HCT116 (cell line): ENCODE measurements around the gene CREBZF. TPM values are rescaled to one million over a fixed set of nuclear protein-coding genes. Genes with fewer than 3 reads are reported as not detected.
"Not testable (repeated sequence)": the region's sequence is repeated elsewhere in the genome, so short reads cannot be mapped to it uniquely, and the experiment has no call there.

ENCODE experiments used
- ATAC-seq: fragments of 200-7000 bp; cut with Tn5 transposase; 2 replicates; pipeline ENCODE4 v1.9.1; 2020; ENCODE audit warnings: mild to moderate bottlenecking, moderate library complexity
- BruUV-seq: library from RNA; stranded (reverse); fragments of 400-500 nt; replicated peaks from 2 replicates; lab custom pipeline; 2021; lab: Mats Ljungman, UMichigan
- CTCF ChIA-PET: fragments of 300-600 bp; sonication (Branson Sonifier 250); formaldehyde crosslinking; loops from one replicate; lab custom pipeline; 2021; ENCODE audit warnings: antibody characterized with exemption; lab: Charles Lee
- POLR2A ChIA-PET: fragments of 300-600, 350-600 bp; sonication (Branson Sonifier 250); formaldehyde crosslinking; loops from one replicate; lab custom pipeline; 2021; ENCODE audit warnings: antibody characterized with exemption; lab: Charles Lee
- RAD21 ChIA-PET, 2 experiments: fragments of 300-600 bp; sonication (Branson Sonifier 250); formaldehyde crosslinking; loops; one replicate each; lab custom pipeline; 2023; ENCODE audit warnings: low total read pairs in 2 of 2; ENCODE audit not compliant: uncharacterized antibody in 2 of 2, unreplicated experiment in 2 of 2, low non-redundant PET in 1 of 2; lab: Charles Lee
- DNase-seq: peaks from one replicate; pipeline ENCODE4 v3.0.0-alpha.2; 2010; ENCODE audit warnings: low read depth, low spot score
- H2AFZ ChIP-seq: fragments of 200-600 bp; shearing (Covaris generic), sonication (generic); 2 replicates; pipeline ENCODE4 v1.6.1; 2017; ENCODE audit warnings: low read depth, mixed run types, mixed read lengths, antibody characterized with exemption, low read length; ENCODE audit not compliant: poor library complexity, severe bottlenecking
- H3K27ac ChIP-seq: 2 replicates; pipeline ENCODE4 v1.5.1; 2012; ENCODE audit warnings: low read depth, low read length
- H3K27me3 ChIP-seq: fragments of 200-600 bp; sonication (generic); 2 replicates; pipeline ENCODE4 v1.6.1; 2016; ENCODE audit warnings: mixed run types, low read length, mixed read lengths; ENCODE audit not compliant: insufficient read depth
- H3K36me3 ChIP-seq, 2 experiments: fragments of 200-500 bp in 1 of 2; fragments of 200-600 bp in 1 of 2; sonication (Bioruptor generic) in 1 of 2; sonication (generic) in 1 of 2; 2 replicates each; pipeline versions ENCODE4 v1.5.1 to v1.6.1; 2014 to 2016; ENCODE audit warnings: low read length in 2 of 2, inconsistent platforms in 1 of 2, mixed read lengths in 1 of 2, mixed run types in 1 of 2; ENCODE audit not compliant: insufficient read depth in 2 of 2, control insufficient read depth in 1 of 2
- H3K4me1 ChIP-seq, 2 experiments: fragments of 200-600 bp in 1 of 2; sonication (generic) in 1 of 2; 2 replicates each; pipeline versions ENCODE4 v1.5.1 to v1.6.1; 2012 to 2017; ENCODE audit warnings: low read length in 2 of 2, inconsistent platforms in 1 of 2, mild to moderate bottlenecking in 1 of 2, mixed read lengths in 1 of 2, mixed run types in 1 of 2, moderate library complexity in 1 of 2; ENCODE audit not compliant: insufficient read depth in 2 of 2, control insufficient read depth in 1 of 2
- H3K4me2 ChIP-seq: fragments of 200-600 bp; sonication (generic); 2 replicates; pipeline ENCODE4 v1.6.1; 2017; ENCODE audit warnings: mixed run types, low read length, mixed read lengths
- H3K4me3 ChIP-seq, 2 experiments: fragments of 200-600 bp in 1 of 2; sonication (generic) in 1 of 2; replicated peaks in 1 of 2; 2 replicates each; pipeline ENCODE4 v1.5.1; 2011 to 2016; ENCODE audit warnings: low read length in 2 of 2, control low read depth in 1 of 2, low read depth in 1 of 2, mild to moderate bottlenecking in 1 of 2, mixed read lengths in 1 of 2, mixed run types in 1 of 2
- H3K79me2 ChIP-seq: fragments of 200-600 bp; sonication (generic); 2 replicates; pipeline ENCODE4 v1.6.1; 2017; ENCODE audit warnings: mild to moderate bottlenecking, mixed run types, low read length, moderate library complexity, mixed read lengths; ENCODE audit not compliant: insufficient read depth
- H3K9ac ChIP-seq: fragments of 200-600 bp; sonication (generic); 2 replicates; pipeline ENCODE4 v1.6.1; 2016; ENCODE audit warnings: low read length, mixed read lengths
- H3K9me2 ChIP-seq: fragments of 200-600 bp; sonication (generic), shearing (Covaris generic); 2 replicates; pipeline ENCODE4 v1.6.1; 2017; ENCODE audit warnings: mixed run types, mild to moderate bottlenecking, moderate library complexity; ENCODE audit not compliant: insufficient read depth
- H3K9me3 ChIP-seq, 2 experiments: fragments of 200-500 bp in 1 of 2; fragments of 200-600 bp in 1 of 2; sonication (Bioruptor generic) in 1 of 2; sonication (generic) in 1 of 2; 2 replicates each; pipeline ENCODE4 v1.6.1; 2014 to 2017; ENCODE audit warnings: low read length in 2 of 2, mixed read lengths in 2 of 2, inconsistent platforms in 1 of 2, low read depth in 1 of 2, mild to moderate bottlenecking in 1 of 2, mixed run types in 1 of 2, moderate library complexity in 1 of 2; ENCODE audit not compliant: control insufficient read depth in 1 of 2, insufficient read depth in 1 of 2
- H4K20me1 ChIP-seq: fragments of 200-600 bp; sonication (generic), shearing (Covaris generic); 2 replicates; pipeline ENCODE4 v1.6.1; 2017; ENCODE audit warnings: mixed run types, mild to moderate bottlenecking, moderate library complexity; ENCODE audit not compliant: insufficient read depth
- CBX3 ChIP-seq: IDR thresholded peaks from 2 replicates; pipeline ENCODE4 v1.6.1; 2012; ENCODE audit warnings: low read depth
- POLR2A ChIP-seq: IDR thresholded peaks from 2 replicates; pipeline ENCODE4 v1.7.0; 2011; ENCODE audit warnings: borderline replicate concordance; ENCODE audit not compliant: insufficient read depth, insufficient read length; ENCODE audit errors: extremely low read depth
- ZFX ChIP-seq: fragments of 450-650 bp; IDR thresholded peaks from 2 replicates; pipeline ENCODE4 v1.6.1; 2017
- intact Hi-C: fragments of 100-400 bp; cut with micrococcal nuclease; formaldehyde crosslinking; loops from 2 replicates; pipeline ENCODE4 v1.10.0; 2022
- total RNA-seq: library from RNA; stranded (reverse); gene quantifications from one replicate; pipeline ENCODE4 v1.2.1, GENCODE V29; 2021; ENCODE audit not compliant: unreplicated experiment

CREBZF gene
- total RNA-seq, 1 experiment from 2014 or later: 40.2 TPM

- DNase-seq: no peak
- H3K9me2 ChIP-seq: no peaks in the 10 kb centered on the region
- H3K9me3 ChIP-seq: no peaks in the 10 kb centered on the region
- intact Hi-C loops: no loop called here
- RAD21 ChIA-PET: no interaction called here
- no peak overlapping the region for H2AFZ ChIP-seq
- no peak overlapping the region for H3K9ac ChIP-seq
- TF ChIP-seq POLR2A (no peak), ZFX (no peak), CBX3 (no peak)
- TF ChIP-seq, all 23 proteins: peak for 0
- H4K20me1 ChIP-seq: peaks cover 44% of the 10 kb centered on the region
- ChIA-PET CTCF (no interaction called here), POLR2A (interaction anchor here (1.0 to 1.3 kb wide), 2 partner anchors 8 to 9 kb away, joined by 3 read pairs; partner anchors contain the start of genes CREBZF and TMEM126A)
- H3K4me3 ChIP-seq: no peak overlapping the region
- H3K79me2 ChIP-seq: peaks cover 82% of the 10 kb centered on the region
- H3K4me1 ChIP-seq: no peaks in the 10 kb centered on the region
- no peak for ATAC-seq
- H3K36me3 ChIP-seq: peaks cover 40 to 48% of the 10 kb centered on the region in 2 experiments
- no peaks in the 10 kb centered on the region for H3K27me3 ChIP-seq
- H3K4me2 ChIP-seq: no peak overlapping the region
- BruUV-seq: no TSS peak
- H3K27ac ChIP-seq: no peak overlapping the region
These were observed 8.2 kb downstream of the CREBZF start for GRCh38 chr11:85656777-85657176.

GRCh38 chr11:85654343-85654742 lies 10.6 kb downstream of the CREBZF start:
- H3K9ac ChIP-seq: not testable (repeated sequence)

More at GRCh38 chr11:85654343-85654742, 10.6 kb downstream of the CREBZF start:
- H3K9me3 ChIP-seq, intact Hi-C loops, H3K4me2 ChIP-seq, BruUV-seq, H3K4me3 ChIP-seq, DNase-seq, CTCF ChIA-PET, H3K27me3 ChIP-seq, H3K4me1 ChIP-seq, RAD21 ChIA-PET, ATAC-seq, H3K27ac ChIP-seq, H3K9me2 ChIP-seq, POLR2A ChIA-PET, H2AFZ ChIP-seq: not testable (repeated sequence)
- H3K79me2 ChIP-seq: peaks cover 62% of the 10 kb centered on the region
- peaks cover 20 to 28% of the 10 kb centered on the region in 2 experiments for H3K36me3 ChIP-seq
- H4K20me1 ChIP-seq: peaks cover 23% of the 10 kb centered on the region
